HG03520 (cell line): ENCODE measurements around the gene NR6A1.

ENCODE experiments used
- ATAC-seq: cut with Tn5 transposase; IDR thresholded peaks from one replicate; pipeline ENCODE4 v1.9.1; 2021; ENCODE audit warnings: mild to moderate bottlenecking, moderate library complexity; ENCODE audit not compliant: unreplicated experiment

The NR6A1 gene

GRCh38 chr9:124479947-124480620 lies 291.0 kb downstream of the NR6A1 start:
- no peak for ATAC-seq

- no peak for ATAC-seq
These were observed 291.7 kb downstream of the NR6A1 start for GRCh38 chr9:124479371-124479770.

- ATAC-seq, result no peak
These were observed 292.8 kb downstream of the NR6A1 start for GRCh38 chr9:124478354-124478753.

GRCh38 chr9:124477648-124478285 lies 293.3 kb downstream of the NR6A1 start:
- no peak for ATAC-seq

GRCh38 chr9:124477211-124477647 lies 293.9 kb downstream of the NR6A1 start:
- ATAC-seq, result no peak

GRCh38 chr9:124475868-124476690 lies 295.0 kb downstream of the NR6A1 start:
- no peak for ATAC-seq

- ATAC-seq, result no peak
These were observed 295.8 kb downstream of the NR6A1 start for GRCh38 chr9:124475158-124475867.

GRCh38 chr9:124474151-124474550 lies 297.0 kb downstream of the NR6A1 start:
- no peak for ATAC-seq

- no peak for ATAC-seq
These were observed 297.8 kb downstream of the NR6A1 start for GRCh38 chr9:124473310-124473709.

- ATAC-seq, result no peak
These were observed 298.3 kb downstream of the NR6A1 start for GRCh38 chr9:124472770-124473169.

GRCh38 chr9:124471761-124472160 lies 299.4 kb downstream of the NR6A1 start:
- ATAC-seq, result no peak

GRCh38 chr9:124470726-124471125 lies 300.4 kb downstream of the NR6A1 start:
- ATAC-seq, result no peak

- no peak for ATAC-seq
These were observed 300.8 kb downstream of the NR6A1 start for GRCh38 chr9:124470306-124470705.

GRCh38 chr9:124469011-124469832 lies 301.9 kb downstream of the NR6A1 start:
- ATAC-seq, result no peak

- no peak for ATAC-seq
These were observed 302.9 kb downstream of the NR6A1 start for GRCh38 chr9:124468061-124468740.

GRCh38 chr9:124467410-124468060 lies 303.6 kb downstream of the NR6A1 start:
- ATAC-seq, result no peak
